Stimulated activated naive CD8-positive, alpha-beta T cell treated with anti-CD3 and anti-CD28 coated beads, Interleukin-15, Interleukin-2, amounts not matched to agents 100 U/mL and 50 U/mL, for 24 hours (primary cell): ENCODE data around the gene CFAP100.

ENCODE experiments used
- ATAC-seq: fragments of 150-1000 bp; cut with Tn5 transposase; one replicate; pipeline ENCODE4 v1.10.0; 2021
- DNase-seq: peaks from one replicate; pipeline ENCODE4 v3.0.0; 2021

Gene CFAP100

DNA sequence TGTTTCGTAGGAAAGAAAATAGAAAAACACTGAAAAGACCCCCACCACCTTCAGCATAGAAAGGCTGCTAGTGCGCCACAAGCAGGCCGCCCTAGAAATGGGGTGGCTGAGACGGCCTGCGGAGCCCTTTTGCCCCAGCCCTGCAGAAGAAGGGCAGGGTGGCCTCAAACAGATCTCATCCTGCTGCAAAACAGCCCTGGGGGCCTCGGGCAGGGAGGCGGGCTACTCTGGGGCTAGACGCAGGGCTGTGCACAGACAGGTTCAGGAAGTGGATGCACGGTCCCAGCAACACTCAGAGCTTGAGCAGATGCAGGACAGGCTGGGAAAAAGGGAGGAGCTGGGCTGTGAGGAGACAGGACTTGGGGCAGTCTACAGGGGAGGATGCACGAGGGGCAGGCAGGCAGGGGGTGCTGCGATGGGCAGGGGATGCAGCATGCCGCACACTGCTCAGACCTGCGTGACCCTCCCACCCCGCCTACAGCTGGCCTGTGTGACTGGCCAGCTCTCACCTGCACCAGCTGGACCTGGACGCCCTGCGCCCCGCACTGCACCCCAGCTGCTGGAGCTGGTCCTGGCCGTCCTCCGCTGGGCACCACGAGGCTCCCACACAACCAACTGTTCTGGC, 46.7 kb downstream of the CFAP100 start:
- ATAC-seq, result no peak
- no peak for DNase-seq

DNA sequence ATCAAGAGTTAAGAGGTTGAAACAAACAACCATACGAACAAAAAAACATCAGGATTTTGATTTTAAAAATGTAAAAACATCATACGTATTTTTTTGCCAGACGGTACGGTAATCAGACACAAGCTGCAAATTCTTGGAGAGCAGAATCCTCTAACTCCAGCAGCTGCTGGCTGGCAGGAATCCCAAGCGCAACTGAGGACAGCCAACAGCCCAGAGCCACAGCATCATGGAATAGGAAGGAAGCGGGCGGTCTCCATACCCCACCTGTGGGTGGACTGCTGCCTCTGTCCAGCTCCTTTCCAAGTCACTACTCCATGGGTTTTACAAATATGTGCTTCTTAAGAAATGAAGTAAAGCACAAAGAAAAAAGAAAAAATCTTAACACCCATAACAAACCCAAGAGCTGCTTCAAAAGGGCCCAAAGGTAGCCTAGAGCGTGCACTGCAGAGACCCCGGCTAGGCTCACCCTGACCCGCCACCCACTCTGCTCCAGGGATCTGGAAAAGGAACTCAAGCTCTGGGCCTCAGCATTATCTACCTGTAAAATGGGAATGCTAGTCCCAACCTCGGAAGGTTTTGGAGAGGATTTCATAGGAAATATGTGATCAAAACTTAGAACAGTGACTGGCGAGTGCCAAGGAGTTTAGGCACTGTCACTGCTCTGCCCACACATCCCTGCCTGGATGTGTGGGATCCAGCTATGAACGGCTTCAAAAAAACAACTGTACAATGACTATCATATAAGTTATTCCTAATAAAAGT, 47.6 kb downstream of the CFAP100 start:
- ATAC-seq, result no peak
- DNase-seq, result no peak

DNA sequence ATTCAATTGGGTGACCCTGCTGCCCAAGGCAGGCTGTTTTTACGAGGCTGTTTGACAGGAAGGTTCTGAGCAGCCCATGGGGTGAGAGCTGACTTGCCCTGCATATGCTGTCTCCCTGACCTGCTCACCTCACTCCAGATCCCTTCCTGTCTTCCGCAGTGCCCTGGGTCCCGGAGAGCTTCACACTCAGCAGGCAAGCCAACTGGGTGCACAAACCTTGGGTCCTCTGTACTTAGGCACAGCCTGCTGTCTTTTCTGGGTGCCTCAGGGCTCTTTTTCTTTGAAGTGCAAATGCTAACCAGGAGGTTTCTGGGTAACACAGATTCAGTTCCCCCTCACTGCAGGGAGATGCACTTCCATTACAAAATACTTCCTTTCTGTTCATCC, 48.1 kb downstream of the CFAP100 start:
- no peak for DNase-seq
- ATAC-seq, result no peak

DNA sequence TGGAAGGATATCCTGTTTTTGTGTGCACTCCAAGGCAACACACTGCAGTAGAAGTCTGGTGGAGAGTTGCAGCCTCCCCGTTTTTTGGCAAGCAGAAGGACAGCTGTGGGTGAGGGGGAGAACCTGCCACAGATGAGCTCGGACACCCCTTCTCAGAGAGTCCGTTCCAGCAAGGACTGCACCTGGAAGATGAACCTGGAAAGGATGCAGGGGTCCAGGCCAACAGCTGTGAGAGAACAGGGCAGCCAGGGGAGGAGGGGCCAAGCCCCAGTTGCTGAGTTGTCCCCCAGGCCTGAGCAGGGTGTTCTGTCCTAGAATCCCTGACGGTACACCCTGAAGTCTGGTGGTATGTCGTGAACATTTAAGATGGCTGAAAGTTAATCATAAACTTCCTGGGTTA, 50.8 kb downstream of the CFAP100 start:
- ATAC-seq, result no peak
- no peak for DNase-seq

DNA sequence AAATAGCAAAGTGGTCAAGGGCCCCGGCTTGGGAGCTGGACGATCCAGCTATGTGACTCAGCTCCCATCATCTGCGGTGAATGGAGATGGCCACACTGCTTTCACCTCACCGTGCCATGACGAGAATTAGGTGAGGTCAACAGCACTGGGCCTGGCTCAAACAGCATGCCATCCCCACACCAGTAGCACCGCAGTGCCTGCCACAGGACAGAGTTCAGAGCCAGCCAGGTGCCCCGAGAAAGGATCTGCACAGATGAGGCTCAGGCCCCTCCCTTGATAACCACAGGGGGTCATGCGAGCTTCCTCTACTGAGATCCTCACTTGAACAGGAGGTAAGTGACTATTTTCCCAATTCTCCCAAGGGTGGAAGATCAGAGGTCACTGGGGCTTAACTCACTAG, 51.6 kb downstream of the CFAP100 start:
- ATAC-seq, result no peak
- DNase-seq, result no peak

DNA sequence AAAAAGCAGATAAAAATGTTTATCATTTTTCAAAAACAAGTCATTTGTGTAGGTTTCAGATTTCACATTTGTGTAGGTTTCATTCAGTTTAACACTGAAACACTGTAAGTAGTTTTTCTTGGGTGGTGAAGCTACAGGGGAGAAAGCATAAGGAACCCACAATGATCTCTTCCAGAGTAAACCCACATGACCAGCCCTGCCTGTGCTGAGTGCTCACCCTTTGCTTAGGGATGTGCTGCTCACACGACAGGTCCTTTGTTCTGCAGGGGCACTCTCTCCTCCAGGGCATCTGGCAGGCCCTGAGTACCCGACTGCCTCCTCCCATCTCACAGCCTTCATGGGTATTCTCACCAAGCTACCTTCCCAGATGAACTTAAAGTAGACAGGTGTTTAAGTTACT, 52.1 kb downstream of the CFAP100 start:
- DNase-seq, result no peak
- no peak for ATAC-seq

DNA sequence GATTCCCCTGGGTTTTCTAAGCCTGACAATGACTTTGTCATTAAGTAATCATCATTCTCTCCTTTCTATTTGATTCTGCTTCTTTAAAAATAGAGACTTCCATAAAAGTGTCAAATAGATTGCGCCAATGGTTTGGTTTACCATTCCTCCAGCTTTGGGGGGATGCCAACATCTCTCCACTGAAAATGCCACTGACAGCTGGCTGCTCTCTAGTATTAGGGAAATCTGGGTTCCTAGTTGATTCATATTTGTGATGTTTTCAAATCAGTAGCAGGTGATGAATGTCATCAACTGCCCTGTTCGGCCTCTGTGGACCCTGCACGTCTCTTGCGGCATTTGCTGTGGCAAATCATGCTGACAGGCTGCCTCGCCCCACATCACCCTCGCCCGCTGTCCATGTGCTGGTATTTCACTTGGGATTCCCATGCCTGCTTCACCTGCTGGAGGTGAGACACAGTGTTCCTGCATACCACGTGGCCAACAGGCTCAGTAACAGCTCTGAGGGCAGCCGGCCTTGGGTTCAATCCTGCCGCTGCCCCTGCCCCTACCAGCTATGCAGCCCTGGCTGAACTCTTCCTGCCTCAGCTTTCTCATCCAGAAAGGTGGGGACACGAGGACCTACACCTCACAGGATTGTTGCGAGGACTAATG, 52.9 kb downstream of the CFAP100 start:
- ATAC-seq, result no peak
- no peak for DNase-seq

DNA sequence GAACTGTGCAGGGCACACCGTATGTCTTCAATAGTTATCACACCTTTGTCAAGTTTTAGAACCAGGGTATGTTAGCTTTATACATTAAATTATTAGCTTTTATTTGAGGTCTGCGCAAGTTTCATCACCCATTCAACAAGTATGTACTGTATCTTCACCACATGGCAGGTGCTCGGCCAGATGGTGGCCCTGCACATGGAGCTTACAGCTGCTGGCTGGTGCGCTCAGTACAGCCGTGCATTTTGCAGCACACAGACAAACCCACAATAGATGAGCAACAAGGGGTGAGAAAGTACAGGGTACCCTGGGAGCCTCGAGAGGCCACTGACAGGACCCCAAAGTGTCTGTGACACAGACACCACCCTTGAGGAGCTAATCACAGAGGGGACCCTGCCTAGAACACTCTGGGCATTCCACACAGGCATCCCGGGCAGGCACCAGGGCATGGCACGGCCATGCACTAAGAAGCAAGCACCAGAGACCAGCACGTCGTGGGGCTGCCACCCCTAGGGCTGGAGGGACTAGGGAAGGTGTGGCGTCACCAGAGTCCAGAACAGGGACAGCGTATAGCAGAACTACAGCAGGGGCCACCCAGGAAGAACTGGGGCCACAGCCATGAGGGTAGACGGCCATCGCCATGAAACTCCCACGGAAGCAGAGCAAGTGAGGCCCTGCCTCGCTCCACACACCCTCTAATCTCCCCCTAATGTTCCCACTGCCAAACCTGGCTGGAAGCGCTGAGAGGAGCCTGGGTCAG, 53.6 kb downstream of the CFAP100 start:
- ATAC-seq (no peak), DNase-seq (no peak)

DNA sequence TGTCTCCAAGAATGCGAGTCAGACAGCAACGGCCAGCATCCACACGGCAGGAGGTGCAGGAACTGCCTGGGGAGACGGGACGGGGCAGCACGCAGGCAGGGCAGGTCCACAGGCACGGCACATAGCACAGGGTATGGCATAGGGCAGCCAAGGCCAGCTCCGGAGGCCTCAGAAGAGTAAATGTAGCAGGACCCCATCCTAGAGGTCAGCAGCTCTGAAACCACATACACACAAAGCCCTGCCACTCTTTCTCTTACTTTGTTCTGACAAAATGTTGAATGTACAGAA, 54.1 kb downstream of the CFAP100 start:
- no peak for ATAC-seq
- no peak for DNase-seq

DNA sequence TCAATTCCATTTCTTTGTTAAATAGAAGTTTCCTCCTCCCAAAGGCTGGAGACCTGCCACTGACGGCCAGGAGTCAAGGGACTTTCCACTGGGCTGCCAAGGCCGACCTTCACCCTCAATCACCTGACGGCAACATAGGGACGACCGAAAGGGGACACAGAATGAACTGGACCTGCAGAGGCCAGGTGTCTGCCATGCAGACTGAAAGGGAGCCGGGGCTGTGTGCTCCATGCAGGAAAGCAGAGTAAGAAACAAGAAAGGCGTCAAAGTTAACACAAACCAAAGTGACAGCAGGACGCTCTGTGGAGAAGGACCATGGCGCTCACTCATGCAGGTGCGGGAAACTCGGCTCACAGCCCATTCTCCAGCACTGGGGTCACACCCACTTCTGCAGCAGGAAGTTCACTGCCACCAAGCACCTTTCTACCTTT, 54.9 kb downstream of the CFAP100 start:
- DNase-seq (no peak), ATAC-seq (no peak)

DNA sequence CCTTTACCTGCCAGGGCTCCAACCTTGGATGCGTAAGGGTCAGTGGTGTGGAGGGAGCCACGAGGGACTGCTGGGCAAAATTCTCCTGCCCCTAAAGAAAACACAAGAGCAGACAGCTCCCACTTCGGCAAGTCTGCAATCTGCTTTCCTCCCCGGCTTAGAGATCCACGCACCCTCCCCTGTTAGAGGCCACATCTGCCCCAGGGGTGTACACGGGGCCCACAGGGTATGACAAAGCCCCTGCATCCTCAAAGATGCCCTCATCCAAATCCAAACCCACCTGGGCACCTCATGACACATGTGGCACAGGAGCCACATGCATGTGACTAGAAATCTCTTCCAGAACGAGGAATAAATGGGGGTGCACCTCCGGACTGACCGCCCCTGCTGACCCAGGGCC, 55.5 kb downstream of the CFAP100 start:
- ATAC-seq (no peak), DNase-seq (no peak)

DNA sequence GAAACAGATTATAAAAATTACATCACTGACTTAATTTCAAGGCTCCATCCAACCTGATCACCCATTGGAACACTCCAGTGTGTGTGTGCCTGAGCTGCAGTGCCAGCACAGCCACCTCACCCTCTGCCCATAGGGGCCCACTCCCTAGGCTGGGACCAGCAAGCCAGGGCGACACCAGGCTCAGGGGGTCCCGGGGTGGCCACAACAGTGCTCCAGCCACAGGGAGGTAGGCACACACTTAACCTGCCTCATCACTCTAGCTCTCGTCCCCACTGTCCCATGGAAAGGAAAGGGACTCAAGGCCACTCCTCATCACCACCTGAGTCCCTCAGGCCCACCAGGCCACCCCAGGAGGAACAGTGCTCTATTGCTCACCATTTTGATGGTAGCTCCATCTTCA, 56.0 kb downstream of the CFAP100 start:
- DNase-seq, result no peak
- no peak for ATAC-seq

DNA sequence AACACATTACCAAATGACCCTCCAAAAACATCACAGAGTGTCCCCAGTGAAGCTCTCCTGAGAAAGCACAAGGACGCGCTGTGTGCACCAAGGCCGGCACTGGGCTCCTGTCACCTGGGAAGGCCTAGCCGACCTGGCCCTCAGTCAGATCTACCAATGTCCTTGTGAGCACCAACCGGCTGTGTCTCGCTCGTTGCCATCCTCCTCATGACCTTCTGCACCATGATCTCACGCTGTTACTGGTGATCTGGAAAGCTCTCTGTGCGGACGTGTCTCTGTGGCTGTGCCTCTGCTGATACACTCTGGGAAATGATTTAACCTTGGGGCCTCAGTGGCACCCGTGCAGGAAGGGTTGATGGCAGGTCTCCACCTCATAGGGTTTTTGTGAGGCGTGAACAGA, 56.8 kb downstream of the CFAP100 start:
- no peak for ATAC-seq
- no peak for DNase-seq

DNA sequence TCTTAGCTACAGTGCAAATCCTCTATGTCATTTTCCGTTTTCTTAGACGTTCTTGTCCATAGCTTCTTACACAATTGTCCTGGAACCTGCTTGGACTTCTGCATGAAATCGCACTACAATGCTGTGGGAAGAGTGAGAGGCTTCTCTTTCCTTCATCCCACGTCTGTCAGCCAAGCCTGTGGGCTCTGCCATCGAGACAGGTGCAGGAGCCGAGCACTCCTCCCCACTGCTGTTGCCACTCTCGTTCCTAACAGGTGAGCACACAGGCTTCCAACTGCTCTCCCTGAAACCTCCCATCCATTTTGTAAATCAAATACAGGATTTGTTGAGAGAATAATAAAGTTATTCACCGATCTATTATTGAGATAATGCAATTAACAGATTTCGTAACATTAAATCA, 57.5 kb downstream of the CFAP100 start:
- DNase-seq (no peak), ATAC-seq (no peak)

DNA sequence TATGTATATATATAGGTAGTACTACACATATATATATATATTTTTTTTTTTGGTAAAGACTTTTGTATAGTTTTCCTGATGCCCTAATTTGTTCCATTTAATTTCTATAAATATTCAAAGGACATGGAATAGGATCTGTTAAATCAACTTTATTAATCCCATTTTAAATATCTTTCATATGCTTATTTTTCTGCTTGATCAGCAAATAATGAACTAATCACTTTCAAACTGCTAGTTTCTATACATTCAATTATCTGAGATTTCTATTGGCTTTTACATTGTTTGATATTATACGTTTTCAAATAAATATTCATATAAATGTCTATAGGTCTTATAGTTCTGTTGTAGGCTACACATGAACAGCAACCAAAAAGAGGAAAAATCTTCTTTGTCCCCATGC, 59.3 kb downstream of the CFAP100 start:
- DNase-seq (no peak), ATAC-seq (no peak)

DNA sequence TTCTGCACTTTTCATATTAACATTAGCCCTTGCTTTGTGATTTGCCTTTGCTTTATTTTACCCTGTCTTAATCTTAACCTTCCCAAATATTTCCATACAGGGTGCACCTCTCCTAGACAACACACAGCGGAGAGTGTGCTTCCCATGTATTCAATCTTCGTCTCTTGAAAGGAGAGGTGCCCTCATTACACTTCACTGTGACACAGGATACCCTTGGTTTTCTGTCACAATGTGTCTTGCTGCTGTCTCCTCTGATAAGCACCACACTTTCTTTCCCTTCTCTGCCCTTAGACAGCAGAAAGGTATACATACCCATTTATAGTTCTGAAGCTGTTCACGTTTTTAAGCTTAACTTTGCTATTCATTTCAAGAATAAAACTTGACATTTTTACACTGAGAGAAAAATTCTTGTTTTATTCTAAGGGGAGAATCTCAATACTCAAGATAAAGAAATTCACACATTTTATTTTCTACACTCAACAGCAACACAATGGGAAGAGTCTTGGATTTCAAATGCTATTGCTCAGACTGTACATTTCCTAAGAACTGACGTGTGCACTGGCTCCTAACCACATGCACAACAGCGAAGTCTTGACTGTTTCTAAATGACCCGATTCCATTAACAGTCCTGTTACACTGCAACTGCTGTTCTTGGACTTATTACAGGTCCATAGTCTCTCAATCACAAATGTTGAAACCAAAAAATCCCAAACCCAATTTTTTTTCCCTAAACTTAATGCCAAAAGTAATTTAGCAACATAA, 59.9 kb downstream of the CFAP100 start:
- ATAC-seq, result no peak

DNA sequence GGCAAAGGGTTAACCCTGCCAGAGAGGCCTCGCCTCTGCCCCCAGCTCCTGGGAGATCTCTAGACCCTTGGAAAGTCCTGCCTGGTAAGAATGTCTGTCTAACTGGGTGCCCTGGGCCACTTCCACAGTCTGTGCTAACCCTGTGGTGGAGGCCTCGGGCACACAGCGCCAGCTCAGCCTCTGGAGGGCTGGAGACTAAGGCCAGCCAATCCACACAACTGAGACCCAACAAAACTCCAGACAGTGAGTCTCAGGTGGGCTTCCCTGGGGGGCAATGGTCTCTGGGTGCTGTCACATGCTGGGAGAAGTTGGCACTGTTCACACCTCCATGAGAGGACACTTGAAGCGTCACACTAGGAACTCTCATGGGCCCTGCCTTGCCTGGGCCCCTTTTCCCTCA, 61.5 kb downstream of the CFAP100 start:
- DNase-seq (no peak), ATAC-seq (no peak)

More for the DNA sequence above, 59.9 kb downstream of the CFAP100 start:
- DNase-seq, result no peak

DNA sequence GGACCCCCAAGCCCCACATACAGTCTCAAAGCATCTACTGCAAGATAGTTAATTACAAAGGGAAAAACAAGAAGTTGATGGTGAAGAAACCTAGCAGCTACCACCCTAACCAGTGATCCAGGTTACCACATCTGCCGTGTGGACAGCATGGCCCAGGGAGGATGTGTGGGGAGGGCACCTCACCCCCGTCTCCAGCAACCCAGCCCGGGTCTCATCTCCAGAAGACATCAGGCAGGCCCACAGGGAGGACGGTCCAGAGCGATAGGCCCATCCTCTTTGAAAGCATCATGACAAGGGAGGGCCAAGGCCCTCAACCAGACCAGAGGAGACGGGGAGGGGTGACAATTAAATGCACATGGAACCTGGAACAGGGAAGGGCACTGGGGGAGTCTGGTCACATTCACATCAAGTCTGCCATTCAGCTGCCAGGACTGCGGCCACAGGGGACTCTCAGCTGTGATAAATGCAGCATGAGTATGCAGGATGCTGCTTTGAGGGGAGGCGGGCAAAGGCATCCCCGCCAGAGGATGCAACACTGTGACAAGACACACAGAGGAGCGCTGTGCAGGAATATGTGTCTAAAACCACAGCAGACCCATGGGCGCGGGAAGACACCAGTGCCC, 62.2 kb downstream of the CFAP100 start:
- DNase-seq (no peak), ATAC-seq (no peak)

DNA sequence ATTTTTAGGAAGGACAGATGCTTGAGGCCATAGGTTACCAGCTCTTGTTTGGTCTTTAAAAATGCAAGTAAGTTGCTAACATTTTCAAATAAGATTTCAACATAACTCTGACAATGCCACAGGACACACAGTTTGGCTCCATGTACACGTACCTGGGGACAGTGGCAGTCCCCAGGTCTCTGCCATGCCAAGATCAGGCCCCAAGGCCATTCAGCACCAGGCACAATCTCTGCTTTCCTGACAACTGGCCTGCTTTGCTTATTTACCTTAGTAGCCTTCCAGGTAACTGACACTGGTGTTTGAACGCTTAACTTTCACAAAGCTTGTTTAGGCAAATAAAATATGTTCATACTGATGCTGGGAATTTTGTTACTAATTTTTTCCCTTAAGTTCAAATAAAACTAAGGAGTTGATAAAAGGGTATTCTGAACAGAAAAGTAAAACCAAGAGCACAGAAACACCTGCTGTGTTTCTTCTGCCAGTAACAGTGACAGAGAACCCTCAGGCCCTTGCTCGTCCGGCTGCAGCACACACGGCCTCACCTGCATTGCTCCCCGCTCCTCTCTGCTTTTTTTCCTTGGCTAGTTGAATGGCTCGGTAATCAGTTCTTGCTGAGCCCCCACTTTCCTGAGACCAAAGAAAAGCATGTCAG, 64.5 kb downstream of the CFAP100 start:
- ATAC-seq, result no peak
- no peak for DNase-seq

DNA sequence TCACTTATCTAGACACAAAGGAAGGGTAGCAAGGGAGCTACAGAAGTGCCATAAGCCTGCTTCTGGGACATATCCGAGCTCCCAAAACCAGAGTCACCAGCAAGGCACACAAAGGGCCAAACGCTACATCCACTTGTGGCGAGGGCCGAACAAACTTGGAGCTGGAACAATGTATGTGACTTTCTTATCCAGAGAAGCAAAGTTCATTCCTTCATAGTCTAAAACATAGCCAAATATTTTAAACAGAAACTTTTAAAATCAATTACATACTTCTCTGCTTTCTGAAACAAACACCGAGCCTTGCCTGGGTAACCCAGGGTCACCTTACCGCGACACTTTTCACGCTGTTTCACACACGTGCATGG, 65.0 kb downstream of the CFAP100 start:
- no peak for DNase-seq

DNA sequence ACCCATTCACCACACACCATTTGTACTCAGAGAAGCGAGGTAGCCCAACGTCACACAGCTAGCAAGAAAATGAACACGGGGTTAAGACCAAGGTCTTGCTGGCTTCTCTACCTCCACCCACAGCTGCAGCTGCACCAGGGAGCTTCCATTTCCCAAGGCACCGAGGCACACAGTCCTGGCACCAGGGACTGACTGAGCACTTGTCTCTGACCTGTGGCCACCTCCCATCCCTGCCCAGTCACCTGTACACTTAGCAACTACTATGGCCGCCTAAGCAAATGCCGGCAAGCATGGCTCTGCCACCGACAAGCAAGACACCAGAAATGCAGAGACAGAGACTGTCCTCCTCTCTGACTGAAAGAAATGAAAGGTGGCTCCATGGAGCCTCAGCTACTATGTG, 65.7 kb downstream of the CFAP100 start:
- ATAC-seq (no peak), DNase-seq (no peak)

More for the DNA sequence above, 65.0 kb downstream of the CFAP100 start:
- no peak for ATAC-seq
